ENCODE results near the gene OR2A7. TPM values are rescaled to one million over a fixed set of nuclear protein-coding genes. Genes with fewer than 3 reads are reported as not detected.
A peak's percentile ranks its signal among the peaks of the same experiment; 100 is the strongest.
"Not testable (repeated sequence)": the region's sequence is repeated elsewhere in the genome, so short reads cannot be mapped to it uniquely, and the experiment has no call there.

The OR2A7 gene
- polyA plus RNA-seq, 1 donor: 16.7 TPM

- Histone ChIP-seq H3K9me3 (ENCODE audit: control insufficient read depth, low read depth, low read length) (no peaks in the 10 kb centered on the region), H3K27ac (ENCODE audit: low read length) (no peak overlapping the region), H3K4me1 (ENCODE audit: control insufficient read depth, insufficient read depth, low read length) (no peaks in the 10 kb centered on the region), H3K36me3 (ENCODE audit: control insufficient read depth, insufficient read depth, low read length) (no peaks in the 10 kb centered on the region), H3K4me3 (ENCODE audit: low read length) (no peak overlapping the region), H3K27me3 (ENCODE audit: control insufficient read depth, insufficient read depth, low read length) (no peaks in the 10 kb centered on the region)
- peak in 1 of 2 donors; percentile 1 for DNase-seq
- 100% methylated on average over 2 of the region's 5 CpGs for WGBS (ENCODE audit: insufficient coverage, low lambda C conversion rate)
These were observed 9.1 kb downstream of the OR2A7 start for GRCh38 chr7:144255471-144255897.

GRCh38 chr7:144252307-144252706 lies 12.3 kb downstream of the OR2A7 start:
- H3K4me3 ChIP-seq (ENCODE audit: low read length); H3K9me3 ChIP-seq (ENCODE audit: control insufficient read depth, low read depth, low read length); H3K27ac ChIP-seq (ENCODE audit: low read length); H3K4me1 ChIP-seq (ENCODE audit: control insufficient read depth, insufficient read depth, low read length); H3K27me3 ChIP-seq (ENCODE audit: control insufficient read depth, insufficient read depth, low read length); H3K36me3 ChIP-seq (ENCODE audit: control insufficient read depth, insufficient read depth, low read length); DNase-seq: not testable (repeated sequence)
- WGBS (ENCODE audit: insufficient coverage, low lambda C conversion rate): no CpG with 5 or more reads among the region's 4 CpGs

- no CpG with 5 or more reads among the region's 1 CpG for WGBS (ENCODE audit: insufficient coverage, low lambda C conversion rate)
- H3K27ac ChIP-seq (ENCODE audit: low read length); H3K36me3 ChIP-seq (ENCODE audit: control insufficient read depth, insufficient read depth, low read length); DNase-seq; H3K4me1 ChIP-seq (ENCODE audit: control insufficient read depth, insufficient read depth, low read length); H3K9me3 ChIP-seq (ENCODE audit: control insufficient read depth, low read depth, low read length); H3K27me3 ChIP-seq (ENCODE audit: control insufficient read depth, insufficient read depth, low read length); H3K4me3 ChIP-seq (ENCODE audit: low read length): not testable (repeated sequence)
These were observed 16.8 kb downstream of the OR2A7 start for GRCh38 chr7:144247674-144248330.

GRCh38 chr7:144246967-144247366 lies 17.6 kb downstream of the OR2A7 start:
- not testable (repeated sequence) for H3K36me3 ChIP-seq (ENCODE audit: control insufficient read depth, insufficient read depth, low read length); H3K4me1 ChIP-seq (ENCODE audit: control insufficient read depth, insufficient read depth, low read length)
- no CpG with 5 or more reads among the region's 5 CpGs for WGBS (ENCODE audit: insufficient coverage, low lambda C conversion rate)

GRCh38 chr7:144245372-144245771 lies 19.2 kb downstream of the OR2A7 start:
- H3K4me1 ChIP-seq (ENCODE audit: control insufficient read depth, insufficient read depth, low read length); H3K9me3 ChIP-seq (ENCODE audit: control insufficient read depth, low read depth, low read length); H3K36me3 ChIP-seq (ENCODE audit: control insufficient read depth, insufficient read depth, low read length); DNase-seq; H3K27ac ChIP-seq (ENCODE audit: low read length); H3K4me3 ChIP-seq (ENCODE audit: low read length); H3K27me3 ChIP-seq (ENCODE audit: control insufficient read depth, insufficient read depth, low read length): not testable (repeated sequence)
- no CpG with 5 or more reads among the region's 2 CpGs for WGBS (ENCODE audit: insufficient coverage, low lambda C conversion rate)

More at GRCh38 chr7:144246967-144247366, 17.6 kb downstream of the OR2A7 start:
- not testable (repeated sequence) for H3K4me3 ChIP-seq (ENCODE audit: low read length); H3K27me3 ChIP-seq (ENCODE audit: control insufficient read depth, insufficient read depth, low read length); H3K27ac ChIP-seq (ENCODE audit: low read length); DNase-seq; H3K9me3 ChIP-seq (ENCODE audit: control insufficient read depth, low read depth, low read length)

- not testable (repeated sequence) for H3K4me3 ChIP-seq (ENCODE audit: low read length); H3K9me3 ChIP-seq (ENCODE audit: control insufficient read depth, low read depth, low read length); H3K4me1 ChIP-seq (ENCODE audit: control insufficient read depth, insufficient read depth, low read length); H3K36me3 ChIP-seq (ENCODE audit: control insufficient read depth, insufficient read depth, low read length); DNase-seq; H3K27me3 ChIP-seq (ENCODE audit: control insufficient read depth, insufficient read depth, low read length); H3K27ac ChIP-seq (ENCODE audit: low read length)
- WGBS (ENCODE audit: insufficient coverage, low lambda C conversion rate): no CpG with 5 or more reads among the region's 2 CpGs
These were observed 25.2 kb downstream of the OR2A7 start, which contains the start of gene OR2A42 for GRCh38 chr7:144239365-144239764. TSS of gene OR2A42 (minus strand) at chr7:144239605. CDS start at chr7:144232843, 6,762 bp downstream.

GRCh38 chr7:144238530-144239082 lies 26.0 kb downstream of the OR2A7 start:
- not testable (repeated sequence) for H3K27ac ChIP-seq (ENCODE audit: low read length); H3K27me3 ChIP-seq (ENCODE audit: control insufficient read depth, insufficient read depth, low read length); H3K4me1 ChIP-seq (ENCODE audit: control insufficient read depth, insufficient read depth, low read length); H3K36me3 ChIP-seq (ENCODE audit: control insufficient read depth, insufficient read depth, low read length); DNase-seq; H3K9me3 ChIP-seq (ENCODE audit: control insufficient read depth, low read depth, low read length); H3K4me3 ChIP-seq (ENCODE audit: low read length)
- WGBS (ENCODE audit: insufficient coverage, low lambda C conversion rate): no CpG with 5 or more reads among the region's 2 CpGs

GRCh38 chr7:144233039-144233438 lies 31.6 kb downstream of the OR2A7 start:
- DNase-seq; H3K27me3 ChIP-seq (ENCODE audit: control insufficient read depth, insufficient read depth, low read length): not testable (repeated sequence)
- WGBS (ENCODE audit: insufficient coverage, low lambda C conversion rate): no CpG with 5 or more reads among the region's 1 CpG

GRCh38 chr7:144231027-144231426 lies 33.6 kb downstream of the OR2A7 start:
- H3K4me1 ChIP-seq (ENCODE audit: control insufficient read depth, insufficient read depth, low read length); H3K27me3 ChIP-seq (ENCODE audit: control insufficient read depth, insufficient read depth, low read length); H3K4me3 ChIP-seq (ENCODE audit: low read length); H3K27ac ChIP-seq (ENCODE audit: low read length); H3K36me3 ChIP-seq (ENCODE audit: control insufficient read depth, insufficient read depth, low read length); DNase-seq; H3K9me3 ChIP-seq (ENCODE audit: control insufficient read depth, low read depth, low read length): not testable (repeated sequence)
- whole genome bisulfite sequencing (ENCODE audit: insufficient coverage, low lambda C conversion rate): no CpG with 5 or more reads among the region's 2 CpGs

More at GRCh38 chr7:144233039-144233438, 31.6 kb downstream of the OR2A7 start:
- H3K4me3 ChIP-seq (ENCODE audit: low read length); H3K27ac ChIP-seq (ENCODE audit: low read length); H3K4me1 ChIP-seq (ENCODE audit: control insufficient read depth, insufficient read depth, low read length); H3K36me3 ChIP-seq (ENCODE audit: control insufficient read depth, insufficient read depth, low read length); H3K9me3 ChIP-seq (ENCODE audit: control insufficient read depth, low read depth, low read length): not testable (repeated sequence)

- not testable (repeated sequence) for H3K4me1 ChIP-seq (ENCODE audit: control insufficient read depth, insufficient read depth, low read length); H3K27ac ChIP-seq (ENCODE audit: low read length); H3K36me3 ChIP-seq (ENCODE audit: control insufficient read depth, insufficient read depth, low read length); H3K27me3 ChIP-seq (ENCODE audit: control insufficient read depth, insufficient read depth, low read length); H3K4me3 ChIP-seq (ENCODE audit: low read length); DNase-seq; H3K9me3 ChIP-seq (ENCODE audit: control insufficient read depth, low read depth, low read length)
- WGBS (ENCODE audit: insufficient coverage, low lambda C conversion rate): no CpG with 5 or more reads among the region's 3 CpGs
These were observed 35.8 kb downstream of the OR2A7 start for GRCh38 chr7:144228810-144229209.

GRCh38 chr7:144226866-144227265 lies 37.7 kb downstream of the OR2A7 start:
- not testable (repeated sequence) for H3K4me1 ChIP-seq (ENCODE audit: control insufficient read depth, insufficient read depth, low read length); H3K36me3 ChIP-seq (ENCODE audit: control insufficient read depth, insufficient read depth, low read length); DNase-seq; H3K4me3 ChIP-seq (ENCODE audit: low read length); H3K27me3 ChIP-seq (ENCODE audit: control insufficient read depth, insufficient read depth, low read length); H3K27ac ChIP-seq (ENCODE audit: low read length); H3K9me3 ChIP-seq (ENCODE audit: control insufficient read depth, low read depth, low read length)
- WGBS (ENCODE audit: insufficient coverage, low lambda C conversion rate): no CpG with 5 or more reads among the region's 4 CpGs

Measured in large intestine (tissue), 3 donors.